ENCODE results near the gene LRRC3.

The LRRC3 gene

DNA sequence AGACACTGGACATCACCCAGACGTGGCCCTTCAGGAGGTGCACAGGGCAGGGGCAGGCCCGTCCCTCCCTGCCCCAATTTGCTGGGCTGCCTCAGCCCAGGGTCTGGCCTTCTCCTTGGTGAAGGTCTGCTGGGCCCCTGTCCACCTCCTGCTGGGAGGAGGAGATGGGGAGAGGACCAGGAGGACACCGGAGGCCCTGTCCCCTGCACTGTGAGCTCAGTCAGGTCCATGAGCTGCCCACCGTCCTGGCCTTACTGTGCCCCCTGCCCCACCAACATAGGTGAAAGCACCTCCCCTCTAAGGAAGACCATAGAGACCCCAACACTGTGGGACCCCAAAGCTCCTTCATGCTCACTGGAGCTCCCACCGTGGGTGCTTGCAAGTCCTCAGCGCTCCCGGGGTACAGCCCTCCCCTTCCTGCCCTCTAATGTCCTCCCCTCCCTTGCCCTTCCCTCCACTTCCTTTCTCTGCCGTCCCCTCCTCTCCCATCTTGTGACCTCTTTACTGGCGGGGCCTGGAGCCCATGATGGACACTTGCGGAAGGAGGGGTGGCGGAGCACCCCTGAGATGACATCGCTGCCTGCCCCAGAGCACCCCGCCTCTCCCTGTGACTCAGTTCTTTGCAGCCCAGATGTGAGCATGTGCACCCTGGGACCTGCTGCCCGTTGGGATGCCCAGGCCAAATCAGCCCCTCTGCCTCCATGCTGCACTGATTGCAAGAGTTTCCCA is 4.6 kb downstream of the LRRC3 start (continued):
- TF ChIP-seq ZNF791 (tag by site-specific recombination; IDR thresholded peaks at IDR 0.05) (no peak), ZNF624 (tag by site-specific recombination; IDR thresholded peaks at IDR 0.05) (no peak)

DNA sequence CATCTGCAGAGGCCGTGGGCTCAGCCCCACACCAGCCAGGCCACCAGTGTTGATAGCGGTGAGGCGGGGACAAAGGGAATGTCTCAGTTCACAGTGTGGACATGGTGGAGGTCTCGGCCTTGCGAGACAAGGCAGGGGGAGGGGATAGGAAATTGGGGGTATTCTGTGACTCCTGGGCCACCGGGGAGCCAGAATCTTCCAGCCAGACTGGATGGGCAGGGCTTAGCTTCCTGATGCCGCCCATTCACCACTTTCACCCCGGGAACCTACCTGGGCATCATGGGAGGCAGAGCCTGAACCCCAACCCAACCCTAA is 5.1 kb downstream of the LRRC3 start:
- Histone ChIP-seq H3K9me3 (ENCODE audit: control insufficient read depth, insufficient read depth, low read depth, low read length) (no peaks in the 10 kb centered on the region), H3K4me3 (ENCODE audit: low read depth, low read length) (no peak overlapping the region), H3K36me3 (ENCODE audit: control insufficient read depth in 2 of 2, insufficient read depth in 1 of 2, low read length in 2 of 2) (peaks cover 0 to 5% of the 10 kb centered on the region in 2 experiments; a peak in 1 of 3 replicates), H3K27ac (ENCODE audit: extremely low read depth, low read depth, low read length) (no peak overlapping the region), H3K4me1 (ENCODE audit: control insufficient read depth, insufficient read depth, low read length) (no peaks in the 10 kb centered on the region)
- POLR2A ChIA-PET, result no interaction called here
- no peak for TF ChIP-seq TSHZ1 (tag by site-specific recombination; IDR thresholded peaks at IDR 0.05; ENCODE audit: borderline replicate concordance)
- TF ChIP-seq ZNF16 (tag by site-specific recombination; IDR thresholded peaks at IDR 0.05; ENCODE audit: low read depth), result no peak
- TF ChIP-seq, protein P1, sequence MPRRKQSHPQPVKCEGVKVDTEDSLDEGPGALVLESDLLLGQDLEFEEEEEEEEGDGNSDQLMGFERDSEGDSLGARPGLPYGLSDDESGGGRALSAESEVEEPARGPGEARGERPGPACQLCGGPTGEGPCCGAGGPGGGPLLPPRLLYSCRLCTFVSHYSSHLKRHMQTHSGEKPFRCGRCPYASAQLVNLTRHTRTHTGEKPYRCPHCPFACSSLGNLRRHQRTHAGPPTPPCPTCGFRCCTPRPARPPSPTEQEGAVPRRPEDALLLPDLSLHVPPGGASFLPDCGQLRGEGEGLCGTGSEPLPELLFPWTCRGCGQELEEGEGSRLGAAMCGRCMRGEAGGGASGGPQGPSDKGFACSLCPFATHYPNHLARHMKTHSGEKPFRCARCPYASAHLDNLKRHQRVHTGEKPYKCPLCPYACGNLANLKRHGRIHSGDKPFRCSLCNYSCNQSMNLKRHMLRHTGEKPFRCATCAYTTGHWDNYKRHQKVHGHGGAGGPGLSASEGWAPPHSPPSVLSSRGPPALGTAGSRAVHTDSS (tag by site-specific recombination; IDR thresholded peaks at IDR 0.05), result no peak
- TF ChIP-seq ZNF670 (tag by site-specific recombination; IDR thresholded peaks at IDR 0.05; ENCODE audit: low read depth), result no peak
- TF ChIP-seq ZNF335 (tag by site-specific recombination; conservative IDR thresholded peaks at IDR 0.05), result no peak
- TF ChIP-seq, protein P2, sequence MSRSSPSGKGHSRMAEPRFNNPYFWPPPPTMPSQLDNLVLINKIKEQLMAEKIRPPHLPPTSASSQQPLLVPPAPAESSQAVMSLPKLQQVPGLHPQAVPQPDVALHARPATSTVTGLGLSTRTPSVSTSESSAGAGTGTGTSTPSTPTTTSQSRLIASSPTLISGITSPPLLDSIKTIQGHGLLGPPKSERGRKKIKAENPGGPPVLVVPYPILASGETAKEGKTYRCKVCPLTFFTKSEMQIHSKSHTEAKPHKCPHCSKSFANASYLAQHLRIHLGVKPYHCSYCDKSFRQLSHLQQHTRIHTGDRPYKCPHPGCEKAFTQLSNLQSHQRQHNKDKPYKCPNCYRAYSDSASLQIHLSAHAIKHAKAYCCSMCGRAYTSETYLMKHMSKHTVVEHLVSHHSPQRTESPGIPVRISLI (tag by site-specific recombination; IDR thresholded peaks at IDR 0.05), result no peak
- TF ChIP-seq ZNF239 (tag by site-specific recombination; IDR thresholded peaks at IDR 0.05), result no peak
- TF ChIP-seq ZNF211 (tag by site-specific recombination; IDR thresholded peaks at IDR 0.05; ENCODE audit: low read depth), result no peak
- no peak for TF ChIP-seq ZNF600 (tag by site-specific recombination; IDR thresholded peaks at IDR 0.05)
- no peak for TF ChIP-seq OVOL3 (tag by site-specific recombination; IDR thresholded peaks at IDR 0.05)
- TF ChIP-seq YY2 (tag by site-specific recombination; IDR thresholded peaks at IDR 0.05), result no peak
- TF ChIP-seq, protein P3, sequence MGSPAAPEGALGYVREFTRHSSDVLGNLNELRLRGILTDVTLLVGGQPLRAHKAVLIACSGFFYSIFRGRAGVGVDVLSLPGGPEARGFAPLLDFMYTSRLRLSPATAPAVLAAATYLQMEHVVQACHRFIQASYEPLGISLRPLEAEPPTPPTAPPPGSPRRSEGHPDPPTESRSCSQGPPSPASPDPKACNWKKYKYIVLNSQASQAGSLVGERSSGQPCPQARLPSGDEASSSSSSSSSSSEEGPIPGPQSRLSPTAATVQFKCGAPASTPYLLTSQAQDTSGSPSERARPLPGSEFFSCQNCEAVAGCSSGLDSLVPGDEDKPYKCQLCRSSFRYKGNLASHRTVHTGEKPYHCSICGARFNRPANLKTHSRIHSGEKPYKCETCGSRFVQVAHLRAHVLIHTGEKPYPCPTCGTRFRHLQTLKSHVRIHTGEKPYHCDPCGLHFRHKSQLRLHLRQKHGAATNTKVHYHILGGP (tag by site-specific recombination; IDR thresholded peaks at IDR 0.05), result no peak
- no peak for TF ChIP-seq ZNF146 (tag by site-specific recombination; IDR thresholded peaks at IDR 0.05)
- TF ChIP-seq KLF10 (tag by site-specific recombination; IDR thresholded peaks at IDR 0.05), result no peak
- CTCF ChIA-PET, result no interaction called here

- Histone ChIP-seq H3K36me3 (ENCODE audit: control insufficient read depth in 2 of 2, insufficient read depth in 1 of 2, low read length in 2 of 2) (peaks cover 0 to 5% of the 10 kb centered on the region in 2 experiments; a peak in 1 of 3 replicates), H3K27ac (ENCODE audit: extremely low read depth, low read depth, low read length) (no peak overlapping the region), H3K4me3 (ENCODE audit: low read depth, low read length) (no peak overlapping the region), H3K9me3 (ENCODE audit: control insufficient read depth, insufficient read depth, low read depth, low read length) (no peaks in the 10 kb centered on the region), H3K4me1 (ENCODE audit: control insufficient read depth, insufficient read depth, low read length) (no peaks in the 10 kb centered on the region)
- POLR2A ChIA-PET, result no interaction called here
- no peak for TF ChIP-seq ZNF514 (tag by site-specific recombination; IDR thresholded peaks at IDR 0.05)
- TF ChIP-seq, protein P4, sequence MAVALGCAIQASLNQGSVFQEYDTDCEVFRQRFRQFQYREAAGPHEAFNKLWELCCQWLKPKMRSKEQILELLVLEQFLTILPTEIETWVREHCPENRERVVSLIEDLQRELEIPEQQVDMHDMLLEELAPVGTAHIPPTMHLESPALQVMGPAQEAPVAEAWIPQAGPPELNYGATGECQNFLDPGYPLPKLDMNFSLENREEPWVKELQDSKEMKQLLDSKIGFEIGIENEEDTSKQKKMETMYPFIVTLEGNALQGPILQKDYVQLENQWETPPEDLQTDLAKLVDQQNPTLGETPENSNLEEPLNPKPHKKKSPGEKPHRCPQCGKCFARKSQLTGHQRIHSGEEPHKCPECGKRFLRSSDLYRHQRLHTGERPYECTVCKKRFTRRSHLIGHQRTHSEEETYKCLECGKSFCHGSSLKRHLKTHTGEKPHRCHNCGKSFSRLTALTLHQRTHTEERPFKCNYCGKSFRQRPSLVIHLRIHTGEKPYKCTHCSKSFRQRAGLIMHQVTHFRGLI (tag by site-specific recombination; IDR thresholded peaks at IDR 0.05), result peak; percentile 80; the same call in 1 of the 2 replicates
- CTCF ChIA-PET, result interaction anchor here (1.2 to 1.5 kb wide), 2 partner anchors 19 to 28 kb away, joined by 6 read pairs; no protein-coding TSS in a partner anchor
These were observed 5.7 kb downstream of the LRRC3 start for GRCh38 chr21:44461005-44461404.

Data from HEK293 (cell line).